Memory B cell (primary cell): ENCODE measurements around the gene ROM1.

Source experiments
- ATAC-seq: fragments of 150-1000 bp; cut with Tn5 transposase; 2 replicates; pipeline ENCODE4 v1.10.0; 2021; ENCODE audit warnings: low read depth, mild to moderate bottlenecking, moderate library complexity
- DNase-seq, 2 donors: peaks; one replicate each; pipeline ENCODE4 v3.0.0; 2022; ENCODE audit warnings: low spot score in 2 of 2
- H3K27ac Mint-ChIP-seq: one replicate; pipeline ENCODE4 v1.8.0; 2022; ENCODE audit warnings: mild to moderate bottlenecking, moderate library complexity, mixed read lengths
- H3K27me3 Mint-ChIP-seq: one replicate; pipeline ENCODE4 v1.8.0; 2022; ENCODE audit warnings: mixed read lengths
- H3K36me3 Mint-ChIP-seq: one replicate; pipeline ENCODE4 v1.8.0; 2022; ENCODE audit warnings: mild to moderate bottlenecking, mixed read lengths
- H3K4me1 Mint-ChIP-seq: one replicate; pipeline ENCODE4 v1.8.0; 2022; ENCODE audit warnings: mixed read lengths
- H3K4me3 Mint-ChIP-seq: one replicate; pipeline ENCODE4 v1.8.0; 2022; ENCODE audit warnings: mild to moderate bottlenecking, moderate library complexity, mixed read lengths
- H3K9me3 Mint-ChIP-seq: one replicate; pipeline ENCODE4 v1.8.0; 2022; ENCODE audit warnings: mixed read lengths

Gene ROM1

GRCh38 chr11:62599069-62599696 lies 13.9 kb upstream of the ROM1 start:
- ATAC-seq: peak; percentile 70
- peak overlapping the region; percentile 94 for H3K4me3 Mint-ChIP-seq

DNA sequence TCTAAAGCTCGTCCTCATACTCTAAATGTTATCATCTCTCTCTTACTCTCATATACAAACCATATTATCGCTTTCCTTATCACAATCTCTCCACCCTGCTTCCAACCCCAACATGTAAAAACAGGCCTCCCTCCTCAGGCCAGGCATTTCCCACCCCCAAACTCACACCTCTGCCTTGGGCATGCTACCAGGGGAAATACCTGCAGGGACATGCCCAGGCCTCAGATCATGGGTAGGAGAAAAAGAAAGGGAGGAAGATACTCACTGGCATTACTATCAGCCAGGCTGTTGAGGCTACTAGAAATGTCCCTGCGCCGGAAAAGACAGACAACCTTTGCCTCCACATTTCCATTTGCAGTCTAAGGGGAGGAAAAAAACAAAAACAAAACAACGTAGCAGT lies 13.2 kb upstream of the ROM1 start:
- DNase-seq: no peak
- Mint-ChIP-seq H3K27ac (peak overlapping the region; percentile 80), H3K9me3 (no peaks in the 10 kb centered on the region), H3K4me1 (peaks cover 37% of the 10 kb centered on the region), H3K36me3 (peaks cover 41% of the 10 kb centered on the region), H3K27me3 (no peaks in the 10 kb centered on the region), H3K4me3 (peak overlapping the region; percentile 94)
- ATAC-seq: no peak

More at GRCh38 chr11:62599069-62599696, 13.9 kb upstream of the ROM1 start:
- Mint-ChIP-seq H3K9me3 (no peaks in the 10 kb centered on the region), H3K4me1 (peaks cover 37% of the 10 kb centered on the region), H3K27me3 (no peaks in the 10 kb centered on the region), H3K36me3 (peaks cover 44% of the 10 kb centered on the region), H3K27ac (peak overlapping the region; percentile 80)
- peak; percentile 74 to 88 for DNase-seq

DNA sequence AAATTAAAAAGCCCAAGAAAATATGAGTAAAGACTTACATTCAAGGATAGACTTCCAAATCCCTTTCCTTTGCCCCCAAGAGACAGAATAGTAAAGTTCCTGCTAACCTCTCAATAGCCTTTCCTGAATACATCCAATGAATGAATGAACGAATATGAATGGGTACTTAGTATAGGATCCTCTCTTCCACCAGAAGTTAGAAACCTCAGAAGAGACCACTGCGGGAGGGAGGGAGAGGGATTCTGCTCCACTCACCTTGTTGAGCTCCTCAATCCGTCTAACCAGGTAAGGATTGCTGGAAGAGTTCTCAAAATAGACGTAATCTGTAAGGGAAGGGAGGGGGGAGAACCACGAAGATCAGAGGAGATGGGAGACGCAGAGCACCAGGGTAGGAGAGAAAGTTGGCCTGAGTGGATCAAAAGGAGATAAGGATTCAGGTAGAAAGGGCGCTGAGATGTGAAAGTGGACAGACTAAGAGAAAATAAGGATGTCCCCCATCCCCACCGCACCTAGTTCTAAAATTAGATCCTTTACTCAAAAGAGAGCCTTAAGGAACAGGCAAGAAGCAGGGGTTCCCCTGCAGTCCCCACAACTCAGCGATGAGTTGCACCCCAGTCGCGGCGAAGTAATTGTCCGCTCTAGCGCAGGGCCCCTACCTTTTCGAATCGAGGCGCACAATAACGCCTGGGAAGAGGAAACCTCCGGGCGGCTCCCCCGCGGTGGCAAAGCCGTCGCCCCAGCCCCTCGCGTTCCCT lies 12.5 kb upstream of the ROM1 start:
- DNase-seq (no peak), ATAC-seq (no peak)
- Mint-ChIP-seq H3K9me3 (no peaks in the 10 kb centered on the region), H3K4me1 (peaks cover 39% of the 10 kb centered on the region), H3K27me3 (no peaks in the 10 kb centered on the region), H3K36me3 (peaks cover 39% of the 10 kb centered on the region), H3K27ac (peak overlapping the region; percentile 80), H3K4me3 (peak overlapping the region; percentile 94)

GRCh38 chr11:62601122-62601371 lies 12.0 kb upstream of the ROM1 start:
- peak overlapping the region; percentile 94 for H3K4me3 Mint-ChIP-seq
- H3K9me3 Mint-ChIP-seq: no peaks in the 10 kb centered on the region
- H3K27me3 Mint-ChIP-seq: no peaks in the 10 kb centered on the region
- DNase-seq (no peak), ATAC-seq (no peak)
- peaks cover 36% of the 10 kb centered on the region for H3K36me3 Mint-ChIP-seq
- peaks cover 39% of the 10 kb centered on the region for H3K4me1 Mint-ChIP-seq
- peak overlapping the region; percentile 80 for H3K27ac Mint-ChIP-seq

DNA sequence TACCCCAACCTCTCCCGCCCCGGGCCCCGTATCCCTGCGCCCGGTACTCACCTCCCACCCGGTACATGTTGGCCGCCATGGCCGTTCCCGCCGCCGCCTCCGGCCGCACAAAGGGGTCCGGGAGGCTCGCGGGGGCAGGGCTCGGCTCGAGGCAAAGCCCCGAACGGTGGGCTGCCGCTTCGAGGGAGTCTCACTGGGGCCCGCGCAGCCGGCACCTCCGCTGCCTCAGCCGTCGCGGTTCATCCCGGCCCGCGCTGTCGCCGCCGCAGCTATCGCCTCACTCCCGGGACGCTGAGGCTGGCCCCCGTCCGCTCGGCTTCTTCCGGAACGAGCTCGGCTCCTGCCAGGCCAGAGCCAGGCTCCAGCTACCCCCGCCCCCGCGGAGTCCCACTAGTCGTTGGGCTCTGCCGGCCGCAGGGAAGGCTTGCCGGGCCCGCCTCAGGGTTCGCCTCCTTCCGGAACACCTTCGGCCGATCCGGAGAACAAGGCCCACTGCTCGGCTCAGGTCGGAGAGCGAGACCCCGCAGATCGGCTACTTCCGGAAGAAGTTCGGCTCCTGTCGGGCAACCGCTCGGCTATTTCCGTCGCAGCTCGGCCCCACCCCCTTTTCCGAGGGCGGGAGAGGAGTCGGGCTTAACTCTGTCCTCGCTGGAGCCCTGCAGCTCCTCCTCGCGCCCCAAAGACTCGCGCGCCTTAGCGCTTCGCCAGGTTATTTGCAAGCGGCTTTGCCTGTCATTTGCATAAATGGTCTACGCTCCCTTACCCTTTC lies 11.5 kb upstream of the ROM1 start, which contains the start of gene MTA2:
MTA2 (minus strand) TSS at position 494 of the 769 bp plus-strand sequence; CDS start at position 79, 415 bp downstream.
- Mint-ChIP-seq H3K9me3 (no peaks in the 10 kb centered on the region), H3K4me3 (peak within 1 kb of the TSS; percentile 94), H3K36me3 (peaks cover 36% of the 10 kb centered on the region), H3K27ac (peak within 1 kb of the TSS; percentile 80), H3K27me3 (no peaks in the 10 kb centered on the region), H3K4me1 (peaks cover 39% of the 10 kb centered on the region)
- DNase-seq (peak; percentile 100), ATAC-seq (peak; percentile 74)

GRCh38 chr11:62602141-62603071 lies 10.7 kb upstream of the ROM1 start:
- Mint-ChIP-seq H3K4me3 (peak overlapping the region; percentile 94), H3K4me1 (peaks cover 36% of the 10 kb centered on the region), H3K9me3 (no peaks in the 10 kb centered on the region), H3K36me3 (peaks cover 32% of the 10 kb centered on the region), H3K27me3 (no peaks in the 10 kb centered on the region), H3K27ac (peak overlapping the region; percentile 80)
- DNase-seq (peak in 1 of 2 donors; percentile 39), ATAC-seq (no peak)

- ATAC-seq: no peak
- Mint-ChIP-seq H3K27me3 (no peaks in the 10 kb centered on the region), H3K9me3 (no peaks in the 10 kb centered on the region), H3K36me3 (peaks cover 32% of the 10 kb centered on the region), H3K27ac (peak overlapping the region; percentile 39), H3K4me1 (peaks cover 39% of the 10 kb centered on the region), H3K4me3 (peak overlapping the region; percentile 65)
- DNase-seq: no peak
Observed at GRCh38 chr11:62603072-62603408, 10.0 kb upstream of the ROM1 start.

DNA sequence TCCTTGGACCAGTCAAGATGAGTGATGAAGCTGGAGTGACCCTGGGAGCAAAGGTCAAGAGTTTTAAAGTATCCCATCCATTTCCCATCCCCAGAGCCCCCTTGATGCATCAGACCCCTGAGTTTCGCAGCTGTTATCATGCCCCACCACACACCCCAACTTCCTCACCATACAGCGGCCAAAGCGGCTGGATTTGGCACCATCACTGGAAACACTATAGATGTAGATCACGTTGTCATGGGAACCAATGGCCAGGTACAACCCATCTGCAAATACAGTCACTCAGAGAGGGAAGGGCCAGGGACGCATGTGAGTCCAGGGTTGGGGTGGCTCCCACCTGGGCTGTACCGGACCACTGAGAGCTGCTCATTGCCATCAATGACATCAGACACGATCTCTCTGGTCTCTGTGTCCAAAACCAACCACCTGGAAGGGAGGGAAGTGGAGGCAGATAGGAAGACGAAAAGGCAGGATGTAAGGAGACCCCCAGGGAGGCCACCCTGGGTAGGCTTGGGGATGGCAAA lies 9.2 kb upstream of the ROM1 start:
- H3K36me3 Mint-ChIP-seq: peaks cover 27% of the 10 kb centered on the region
- H3K27ac Mint-ChIP-seq: peak overlapping the region; percentile 39
- H3K4me3 Mint-ChIP-seq: peak overlapping the region; percentile 65
- no peaks in the 10 kb centered on the region for H3K9me3 Mint-ChIP-seq
- ATAC-seq: no peak
- H3K27me3 Mint-ChIP-seq: no peaks in the 10 kb centered on the region
- DNase-seq: no peak
- peaks cover 34% of the 10 kb centered on the region for H3K4me1 Mint-ChIP-seq

DNA sequence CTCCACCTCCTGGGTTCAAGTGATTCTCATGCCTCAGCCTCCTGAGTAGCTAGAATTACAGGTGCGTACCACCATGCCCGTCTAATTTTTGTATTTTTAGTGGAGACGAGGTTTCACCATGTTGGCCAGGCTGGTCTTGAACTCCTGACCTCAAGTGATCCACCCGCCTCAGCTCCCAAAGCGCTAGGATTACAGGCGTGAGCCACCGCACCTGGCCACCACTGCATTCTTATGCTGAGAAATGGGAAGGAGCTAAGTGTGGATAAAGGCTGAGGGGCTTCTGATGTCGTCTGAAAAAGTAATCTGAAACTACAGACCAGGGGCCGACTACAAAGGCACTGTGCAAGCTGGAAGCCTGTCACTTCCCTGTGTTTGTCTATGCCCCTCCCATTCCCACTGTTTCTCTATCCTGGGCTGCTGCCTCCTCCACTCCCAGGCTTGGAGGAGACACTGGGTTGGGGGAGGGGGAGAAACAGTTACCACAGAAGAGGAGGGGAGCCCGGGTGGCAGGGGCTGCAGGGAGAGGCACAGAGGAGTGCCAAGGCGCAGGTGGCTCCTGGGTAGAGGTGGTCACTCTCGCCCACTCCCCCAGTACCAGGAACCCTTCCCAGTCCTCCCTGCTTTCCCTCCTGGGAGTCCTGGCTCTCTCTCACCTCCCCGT lies 8.5 kb upstream of the ROM1 start:
- Mint-ChIP-seq H3K4me3 (no peak overlapping the region), H3K9me3 (no peaks in the 10 kb centered on the region), H3K4me1 (peaks cover 32% of the 10 kb centered on the region), H3K27ac (peak overlapping the region; percentile 39), H3K27me3 (no peaks in the 10 kb centered on the region), H3K36me3 (peaks cover 27% of the 10 kb centered on the region)
- no peak for ATAC-seq
- no peak for DNase-seq

DNA sequence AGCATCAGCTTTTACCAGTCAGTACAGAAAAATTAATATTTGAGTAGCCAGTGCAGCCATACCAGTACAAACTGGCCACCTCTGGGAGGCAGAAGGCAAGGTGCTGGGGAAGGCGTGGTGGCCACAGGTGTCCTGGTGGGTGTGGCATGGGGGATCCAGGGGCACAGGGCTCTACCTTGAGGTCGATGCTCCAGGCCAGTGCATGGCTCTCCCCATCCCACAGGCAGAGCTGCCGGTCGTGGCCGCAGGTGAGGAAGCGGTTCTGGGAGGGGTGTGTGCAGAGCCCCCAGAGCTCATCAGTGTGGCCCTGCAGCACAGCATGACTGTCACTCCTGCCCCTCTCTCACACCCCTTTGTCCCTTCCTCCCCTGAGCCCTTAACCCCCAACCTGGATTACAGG lies 7.6 kb upstream of the ROM1 start:
- DNase-seq: no peak
- ATAC-seq: no peak
- H3K27ac Mint-ChIP-seq: no peak overlapping the region
- peaks cover 25% of the 10 kb centered on the region for H3K4me1 Mint-ChIP-seq
- no peak overlapping the region for H3K4me3 Mint-ChIP-seq
- H3K27me3 Mint-ChIP-seq: no peaks in the 10 kb centered on the region
- peaks cover 22% of the 10 kb centered on the region for H3K36me3 Mint-ChIP-seq
- no peaks in the 10 kb centered on the region for H3K9me3 Mint-ChIP-seq

GRCh38 chr11:62605902-62606301 lies 7.2 kb upstream of the ROM1 start:
- Mint-ChIP-seq H3K36me3 (peaks cover 22% of the 10 kb centered on the region), H3K9me3 (no peaks in the 10 kb centered on the region), H3K27me3 (no peaks in the 10 kb centered on the region), H3K4me1 (peaks cover 25% of the 10 kb centered on the region), H3K27ac (no peak overlapping the region), H3K4me3 (no peak overlapping the region)
- ATAC-seq: no peak
- no peak for DNase-seq

DNA sequence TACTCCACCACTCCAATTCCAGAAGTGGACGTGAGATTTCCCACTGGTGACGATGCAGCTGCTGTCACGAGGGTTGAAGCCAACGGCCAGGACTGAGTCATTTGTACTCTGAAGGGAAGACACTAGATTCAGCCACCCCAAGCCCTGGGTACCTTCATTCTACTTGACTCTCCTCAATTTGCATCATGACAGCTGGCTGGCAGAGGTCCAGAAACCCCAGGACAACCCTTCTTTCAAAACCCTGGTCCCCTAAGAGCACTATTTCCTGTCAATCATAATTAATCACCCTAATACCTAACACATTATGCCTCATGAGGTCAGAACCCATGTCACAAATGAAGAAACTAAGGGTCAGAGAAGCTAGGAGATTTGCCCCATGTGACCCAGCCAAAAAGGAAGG lies 5.3 kb upstream of the ROM1 start:
- no peak overlapping the region for H3K4me3 Mint-ChIP-seq

GRCh38 chr11:62608776-62609175 lies 4.3 kb upstream of the ROM1 start:
- H3K27ac Mint-ChIP-seq: no peak overlapping the region
- H3K9me3 Mint-ChIP-seq: no peaks in the 10 kb centered on the region
- H3K36me3 Mint-ChIP-seq: peaks cover 18% of the 10 kb centered on the region
- no peak for ATAC-seq
- H3K27me3 Mint-ChIP-seq: no peaks in the 10 kb centered on the region
- peaks cover 25% of the 10 kb centered on the region for H3K4me1 Mint-ChIP-seq
- peak overlapping the region; percentile 3 for H3K4me3 Mint-ChIP-seq
- no peak for DNase-seq

More for the DNA sequence above, 5.3 kb upstream of the ROM1 start:
- Mint-ChIP-seq H3K9me3 (no peaks in the 10 kb centered on the region), H3K36me3 (peaks cover 22% of the 10 kb centered on the region), H3K27me3 (no peaks in the 10 kb centered on the region), H3K4me1 (peaks cover 30% of the 10 kb centered on the region), H3K27ac (no peak overlapping the region)
- DNase-seq (no peak), ATAC-seq (no peak)
